ENCODE measurements around the gene SNX8. TPM values are rescaled to one million over a fixed set of nuclear protein-coding genes. Genes with fewer than 3 reads are reported as not detected.

Gene SNX8
- total RNA-seq, 1 experiment from 2014 or later: 139 TPM

DNA sequence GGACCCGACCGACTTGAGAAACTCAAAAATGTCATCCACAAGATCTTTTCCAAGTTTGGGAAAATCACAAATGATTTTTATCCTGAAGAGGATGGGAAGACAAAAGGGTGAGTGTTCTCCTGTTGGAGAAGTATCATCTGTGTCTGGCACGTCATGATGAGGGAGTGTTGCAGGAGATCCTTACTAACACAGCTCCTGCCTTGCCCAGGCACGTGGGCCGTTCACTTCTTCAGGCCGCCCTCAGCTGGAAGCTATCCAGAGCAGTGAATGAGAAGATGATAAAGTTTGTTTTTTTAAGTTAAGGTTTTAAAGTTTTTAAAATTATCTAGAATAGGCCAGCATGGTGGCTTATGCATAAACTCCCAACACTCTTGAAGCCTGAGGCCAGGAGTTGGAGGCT is 46.6 kb upstream of the SNX8 start:
- Histone ChIP-seq H3K36me3 (ENCODE audit: control insufficient read depth, insufficient read depth, low read length) (peaks cover 54% of the 10 kb centered on the region), H3K4me3 (ENCODE audit: low read depth in 2 of 2, low read length in 2 of 2) (no peak overlapping the region), H3K27ac (ENCODE audit: low read length) (peak overlapping the region; percentile 32; the same call in 1 of the 2 replicates), H3K4me1 (ENCODE audit: control insufficient read depth, insufficient read depth, low read length) (peaks cover 20% of the 10 kb centered on the region), H3K9me3 (ENCODE audit: control insufficient read depth, insufficient read depth, low read depth, low read length) (no peaks in the 10 kb centered on the region), H3K27me3 (ENCODE audit: control insufficient read depth, insufficient read depth, low read length) (no peaks in the 10 kb centered on the region)
- ATAC-seq (no peak), DNase-seq (ENCODE audit: low read depth, low spot score) (no peak)
- ChIA-PET CTCF (interaction anchor here (0.6 kb wide), 1 partner anchor 13 kb away, joined by 3 read pairs; no protein-coding TSS in a partner anchor), POLR2A (no interaction called here)
- intact Hi-C loops (cut with micrococcal nuclease; ENCODE audit: unreplicated experiment) (no loop called here), in situ Hi-C loops (cut with HindIII; ENCODE audit: low pct_unique_long_range_greater_than_20kb, low sequenced_read_pairs) (no loop called here)
- TF ChIP-seq TCF7L2 (IDR thresholded peaks at IDR 0.05; ENCODE audit: low read depth, low read length): no peak
- TF ChIP-seq, protein P1, sequence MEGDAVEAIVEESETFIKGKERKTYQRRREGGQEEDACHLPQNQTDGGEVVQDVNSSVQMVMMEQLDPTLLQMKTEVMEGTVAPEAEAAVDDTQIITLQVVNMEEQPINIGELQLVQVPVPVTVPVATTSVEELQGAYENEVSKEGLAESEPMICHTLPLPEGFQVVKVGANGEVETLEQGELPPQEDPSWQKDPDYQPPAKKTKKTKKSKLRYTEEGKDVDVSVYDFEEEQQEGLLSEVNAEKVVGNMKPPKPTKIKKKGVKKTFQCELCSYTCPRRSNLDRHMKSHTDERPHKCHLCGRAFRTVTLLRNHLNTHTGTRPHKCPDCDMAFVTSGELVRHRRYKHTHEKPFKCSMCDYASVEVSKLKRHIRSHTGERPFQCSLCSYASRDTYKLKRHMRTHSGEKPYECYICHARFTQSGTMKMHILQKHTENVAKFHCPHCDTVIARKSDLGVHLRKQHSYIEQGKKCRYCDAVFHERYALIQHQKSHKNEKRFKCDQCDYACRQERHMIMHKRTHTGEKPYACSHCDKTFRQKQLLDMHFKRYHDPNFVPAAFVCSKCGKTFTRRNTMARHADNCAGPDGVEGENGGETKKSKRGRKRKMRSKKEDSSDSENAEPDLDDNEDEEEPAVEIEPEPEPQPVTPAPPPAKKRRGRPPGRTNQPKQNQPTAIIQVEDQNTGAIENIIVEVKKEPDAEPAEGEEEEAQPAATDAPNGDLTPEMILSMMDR (IDR thresholded peaks at IDR 0.05): no peak
- TF ChIP-seq, protein P2, sequence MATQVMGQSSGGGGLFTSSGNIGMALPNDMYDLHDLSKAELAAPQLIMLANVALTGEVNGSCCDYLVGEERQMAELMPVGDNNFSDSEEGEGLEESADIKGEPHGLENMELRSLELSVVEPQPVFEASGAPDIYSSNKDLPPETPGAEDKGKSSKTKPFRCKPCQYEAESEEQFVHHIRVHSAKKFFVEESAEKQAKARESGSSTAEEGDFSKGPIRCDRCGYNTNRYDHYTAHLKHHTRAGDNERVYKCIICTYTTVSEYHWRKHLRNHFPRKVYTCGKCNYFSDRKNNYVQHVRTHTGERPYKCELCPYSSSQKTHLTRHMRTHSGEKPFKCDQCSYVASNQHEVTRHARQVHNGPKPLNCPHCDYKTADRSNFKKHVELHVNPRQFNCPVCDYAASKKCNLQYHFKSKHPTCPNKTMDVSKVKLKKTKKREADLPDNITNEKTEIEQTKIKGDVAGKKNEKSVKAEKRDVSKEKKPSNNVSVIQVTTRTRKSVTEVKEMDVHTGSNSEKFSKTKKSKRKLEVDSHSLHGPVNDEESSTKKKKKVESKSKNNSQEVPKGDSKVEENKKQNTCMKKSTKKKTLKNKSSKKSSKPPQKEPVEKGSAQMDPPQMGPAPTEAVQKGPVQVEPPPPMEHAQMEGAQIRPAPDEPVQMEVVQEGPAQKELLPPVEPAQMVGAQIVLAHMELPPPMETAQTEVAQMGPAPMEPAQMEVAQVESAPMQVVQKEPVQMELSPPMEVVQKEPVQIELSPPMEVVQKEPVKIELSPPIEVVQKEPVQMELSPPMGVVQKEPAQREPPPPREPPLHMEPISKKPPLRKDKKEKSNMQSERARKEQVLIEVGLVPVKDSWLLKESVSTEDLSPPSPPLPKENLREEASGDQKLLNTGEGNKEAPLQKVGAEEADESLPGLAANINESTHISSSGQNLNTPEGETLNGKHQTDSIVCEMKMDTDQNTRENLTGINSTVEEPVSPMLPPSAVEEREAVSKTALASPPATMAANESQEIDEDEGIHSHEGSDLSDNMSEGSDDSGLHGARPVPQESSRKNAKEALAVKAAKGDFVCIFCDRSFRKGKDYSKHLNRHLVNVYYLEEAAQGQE (IDR thresholded peaks at IDR 0.05; ENCODE audit: insufficient read depth in 1 of 2, low read depth in 2 of 2, low read length in 1 of 2): no peak
- TF ChIP-seq POLR2AphosphoS5 (IDR thresholded peaks at IDR 0.05; ENCODE audit: low read depth, low read length): no peak
- no peak for TF ChIP-seq SIN3A (IDR thresholded peaks at IDR 0.05; ENCODE audit: borderline replicate concordance, insufficient read depth, low read depth, low read length)
- BruUV-seq (replicated peaks): no TSS peak

DNA sequence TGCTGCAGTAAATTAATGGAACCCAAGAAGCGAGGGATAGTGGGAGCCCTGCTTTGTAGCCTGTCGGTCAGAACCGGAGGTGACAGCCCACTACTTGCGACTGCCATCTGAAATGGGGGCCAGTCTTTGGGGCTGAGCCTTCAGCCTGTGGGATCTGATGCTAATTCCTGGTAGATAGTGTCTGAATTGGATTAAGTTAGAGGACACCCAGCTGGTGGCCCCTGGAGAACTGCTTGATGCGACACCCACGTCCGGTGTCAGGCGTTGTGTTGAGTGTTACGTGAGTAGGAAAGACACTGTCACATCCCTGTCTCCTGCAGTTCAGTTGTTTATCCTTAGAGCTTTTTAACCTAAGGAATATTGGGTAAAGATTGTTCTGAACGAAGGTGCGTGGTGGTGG is 45.4 kb upstream of the SNX8 start:
- DNase-seq (ENCODE audit: low read depth, low spot score) (no peak), ATAC-seq (no peak)
- peaks cover 49% of the 10 kb centered on the region for H3K36me3 ChIP-seq (ENCODE audit: control insufficient read depth, insufficient read depth, low read length)
- H3K4me3 ChIP-seq (ENCODE audit: low read depth in 2 of 2, low read length in 2 of 2): no peak overlapping the region
- H3K27ac ChIP-seq (ENCODE audit: low read length): no peak overlapping the region
- intact Hi-C loops (cut with micrococcal nuclease; ENCODE audit: unreplicated experiment) (no loop called here), in situ Hi-C loops (cut with HindIII; ENCODE audit: low pct_unique_long_range_greater_than_20kb, low sequenced_read_pairs) (no loop called here)
- no peaks in the 10 kb centered on the region for H3K9me3 ChIP-seq (ENCODE audit: control insufficient read depth, insufficient read depth, low read depth, low read length)
- ChIA-PET CTCF (no interaction called here), POLR2A (no interaction called here)
- BruUV-seq (replicated peaks): no TSS peak
- H3K27me3 ChIP-seq (ENCODE audit: control insufficient read depth, insufficient read depth, low read length): no peaks in the 10 kb centered on the region
- H3K4me1 ChIP-seq (ENCODE audit: control insufficient read depth, insufficient read depth, low read length): peaks cover 20% of the 10 kb centered on the region
- TF ChIP-seq TCF7L2 (IDR thresholded peaks at IDR 0.05; ENCODE audit: low read depth, low read length) (no peak), SIN3A (IDR thresholded peaks at IDR 0.05; ENCODE audit: borderline replicate concordance, insufficient read depth, low read depth, low read length) (no peak), POLR2AphosphoS5 (IDR thresholded peaks at IDR 0.05; ENCODE audit: low read depth, low read length) (no peak)

DNA sequence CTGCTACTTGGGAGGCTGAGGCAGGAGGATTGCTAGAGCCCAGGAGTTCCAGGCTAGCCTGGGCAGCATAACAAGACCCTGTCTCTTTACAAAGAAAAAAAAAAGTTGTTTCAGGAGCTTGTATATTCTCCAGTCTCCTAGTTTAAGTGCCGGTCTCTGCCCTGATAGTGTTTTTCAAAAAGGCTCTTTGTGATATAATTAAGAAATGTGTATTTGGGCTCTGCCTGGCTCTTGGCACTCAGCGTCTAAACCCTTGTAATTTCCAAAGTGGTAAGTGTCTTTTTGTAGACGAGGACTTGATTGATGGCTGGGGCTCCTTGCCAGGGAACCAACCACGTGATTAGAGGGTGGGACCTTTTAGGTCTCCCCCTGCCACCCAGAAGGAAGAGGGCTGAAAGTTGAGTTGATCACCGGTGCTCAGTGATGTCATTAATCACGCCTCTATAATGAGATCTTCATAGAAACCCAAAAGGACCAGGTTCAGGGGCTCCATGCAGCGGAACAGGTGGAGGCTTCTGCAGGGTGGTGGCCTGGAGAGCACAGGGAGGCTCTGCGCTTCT is 44.8 kb upstream of the SNX8 start:
- no TSS peak for BruUV-seq (replicated peaks)
- H3K9me3 ChIP-seq (ENCODE audit: control insufficient read depth, insufficient read depth, low read depth, low read length): no peaks in the 10 kb centered on the region
- no peak for ATAC-seq
- no peak for DNase-seq (ENCODE audit: low read depth, low spot score)
- peaks cover 20% of the 10 kb centered on the region for H3K4me1 ChIP-seq (ENCODE audit: control insufficient read depth, insufficient read depth, low read length)
- intact Hi-C loops (cut with micrococcal nuclease; ENCODE audit: unreplicated experiment): no loop called here
- H3K4me3 ChIP-seq (ENCODE audit: low read depth in 2 of 2, low read length in 2 of 2): no peak overlapping the region
- ChIA-PET CTCF (no interaction called here), POLR2A (interaction anchor here (0.6 kb wide), 2 partner anchors 8 to 10 kb away, joined by 6 to 8 read pairs; no protein-coding TSS in a partner anchor)
- H3K27ac ChIP-seq (ENCODE audit: low read length): no peak overlapping the region
- in situ Hi-C loops (cut with HindIII; ENCODE audit: low pct_unique_long_range_greater_than_20kb, low sequenced_read_pairs): no loop called here
- no peaks in the 10 kb centered on the region for H3K27me3 ChIP-seq (ENCODE audit: control insufficient read depth, insufficient read depth, low read length)
- peaks cover 43% of the 10 kb centered on the region for H3K36me3 ChIP-seq (ENCODE audit: control insufficient read depth, insufficient read depth, low read length)
- TF ChIP-seq, protein P1 (IDR thresholded peaks at IDR 0.05): no peak
- no peak for TF ChIP-seq TCF7L2 (IDR thresholded peaks at IDR 0.05; ENCODE audit: low read depth, low read length)
- TF ChIP-seq SIN3A (IDR thresholded peaks at IDR 0.05; ENCODE audit: borderline replicate concordance, insufficient read depth, low read depth, low read length): no peak
- no peak for TF ChIP-seq POLR2AphosphoS5 (IDR thresholded peaks at IDR 0.05; ENCODE audit: low read depth, low read length)
- TF ChIP-seq, protein P2 (IDR thresholded peaks at IDR 0.05; ENCODE audit: insufficient read depth in 1 of 2, low read depth in 2 of 2, low read length in 1 of 2): no peak
